ENCODE data around the gene ARMC9. TPM values are rescaled to one million over a fixed set of nuclear protein-coding genes. Genes with fewer than 3 reads are reported as not detected.

ARMC9 gene
- total and polyA plus RNA-seq, 2 of the 13 experiments (the other 11 are each of a cell fraction or from before 2014, with no cell fraction given), result 9.1 to 12.8 TPM

GRCh38 chr2:231259104-231259503 is 60.7 kb downstream of the ARMC9 start (continued):
- TF ChIP-seq IRF9 (CRISPR knock-in tag; IDR thresholded peaks at IDR 0.05; ENCODE audit: borderline replicate concordance) (no peak), ZBTB7B (CRISPR knock-in tag; IDR thresholded peaks at IDR 0.05) (no peak), ZNF468 (CRISPR knock-in tag; IDR thresholded peaks at IDR 0.05) (no peak), PRDM4 (CRISPR knock-in tag; IDR thresholded peaks at IDR 0.05; ENCODE audit: borderline replicate concordance) (no peak), MYPOP (CRISPR knock-in tag; IDR thresholded peaks at IDR 0.05) (no peak), SKI (IDR thresholded peaks at IDR 0.05; ENCODE audit: partially characterized antibody) (no peak)

GRCh38 chr2:231260442-231261208 is 62.2 kb downstream of the ARMC9 start:
- in situ Hi-C loops (cut with HindIII; ENCODE audit: extremely low pct_ligation_motif_present, low pct_unique_long_range_greater_than_20kb), result no loop called here
- no peaks in the 10 kb centered on the region for H3K4me1 ChIP-seq (ENCODE audit: insufficient read depth, low read length)
- no TSS peak for BruUV-seq (replicated peaks)
- ATAC-seq, result no peak; the same call in 2 of the 3 replicates
- no peak overlapping the region for H2AFZ ChIP-seq (ENCODE audit: low read length)
- no peaks in the 10 kb centered on the region for H3K27me3 ChIP-seq (ENCODE audit: control insufficient read depth in 1 of 2, insufficient read depth in 2 of 2, low read length in 2 of 2)
- H3K79me2 ChIP-seq (ENCODE audit: insufficient read depth, low read length), result no peaks in the 10 kb centered on the region
- peaks cover 1 to 3% of the 10 kb centered on the region in 2 experiments; a peak in 1 of 5 replicates for H3K36me3 ChIP-seq (replicated peaks in 1 of 2; ENCODE audit: control insufficient read depth in 1 of 2, insufficient read depth in 2 of 2, low read length in 2 of 2)
- no peak for DNase-seq (ENCODE audit: low spot score)
- H3K4me3 ChIP-seq (replicated peaks in 1 of 3; ENCODE audit: insufficient read depth in 1 of 3, low read depth in 2 of 3, low read length in 3 of 3), result no peak overlapping the region
- ChIA-PET POLR2A (no interaction called here), CTCF (ENCODE audit: low intra/inter-chr PET ratio, low total read pairs) (no interaction called here)
- FAIRE-seq, result no peak
- H4K20me1 ChIP-seq (ENCODE audit: insufficient read depth, low read length), result no peaks in the 10 kb centered on the region
- no peaks in the 10 kb centered on the region for H3K9me3 ChIP-seq (ENCODE audit: low read length)
- intact Hi-C loops (cut with micrococcal nuclease; ENCODE audit: unreplicated experiment), result no loop called here
- no peak overlapping the region for H3K4me2 ChIP-seq (ENCODE audit: low read depth, low read length)
- H3K27ac ChIP-seq (ENCODE audit: extremely low read length, insufficient read depth, low read length), result no peak overlapping the region
- H3K9ac ChIP-seq (ENCODE audit: insufficient read depth, low read depth, low read length), result no peak overlapping the region
- TF ChIP-seq ZNF558 (CRISPR knock-in tag; IDR thresholded peaks at IDR 0.05; ENCODE audit: borderline replicate concordance) (no peak), FOSL2 (CRISPR knock-in tag; IDR thresholded peaks at IDR 0.05) (peak; percentile 52; the same call in 1 of the 2 replicates)
- WGBS (ENCODE audit: low lambda C conversion rate), result 93% methylated on average over 15 of the region's 15 CpGs

All from HepG2 (cell line).